IMR-90 (cell line): ENCODE data around the gene DISP2. TPM values are rescaled to one million over a fixed set of nuclear protein-coding genes. Genes with fewer than 3 reads are reported as not detected.

ENCODE experiments used
- ATAC-seq: fragments of 200-7000 bp; cut with Tn5 transposase; 2 replicates; pipeline ENCODE4 v1.9.1; 2020; ENCODE audit warnings: low read depth, mild to moderate bottlenecking, moderate library complexity
- BruUV-seq: library from RNA; stranded (reverse); fragments of 400-500 nt; replicated peaks from 2 replicates; lab custom pipeline; 2021; lab: Mats Ljungman, UMichigan
- CTCF ChIA-PET: fragments of 300-600 bp; formaldehyde crosslinking; extraction: SDS; loops from one replicate; lab custom pipeline; 2021; ENCODE audit warnings: antibody characterized with exemption; lab: Yijun Ruan, JAX
- POLR2A ChIA-PET: fragments of 300-600 bp; sonication (Branson Sonifier 250); formaldehyde crosslinking; loops from one replicate; lab custom pipeline; 2022; ENCODE audit warnings: antibody characterized with exemption; ENCODE audit not compliant: unreplicated experiment; lab: Charles Lee
- DNase-seq: peaks from one replicate; pipeline ENCODE4 v3.0.0; 2013
- H2AFZ ChIP-seq: replicated peaks from 2 replicates; pipeline ENCODE3; 2013; ENCODE audit warnings: low read length, mild to moderate bottlenecking; ENCODE audit not compliant: poor library complexity
- H2AK5ac ChIP-seq: 2 replicates; pipeline ENCODE4 v1.6.1; 2013; ENCODE audit warnings: low read depth, low read length, inconsistent platforms
- H2AK9ac ChIP-seq: replicated peaks from 2 replicates; pipeline ENCODE3; 2013; ENCODE audit warnings: mild to moderate bottlenecking, low read depth, low read length, moderate library complexity; ENCODE audit not compliant: poor library complexity
- H2BK120ac ChIP-seq: 2 replicates; pipeline ENCODE4 v1.6.1; 2013; ENCODE audit warnings: low read depth, low read length, inconsistent platforms
- H2BK15ac ChIP-seq: 3 replicates; pipeline ENCODE4 v1.6.1; 2013; ENCODE audit warnings: low read depth, low read length, inconsistent platforms
- H2BK20ac ChIP-seq: 2 replicates; pipeline ENCODE4 v1.6.1; 2013; ENCODE audit warnings: low read depth, mild to moderate bottlenecking, inconsistent platforms, low read length, moderate library complexity
- H2BK5ac ChIP-seq: 2 replicates; pipeline ENCODE4 v1.6.1; 2013; ENCODE audit warnings: mild to moderate bottlenecking, low read depth, low read length, inconsistent platforms; ENCODE audit not compliant: poor library complexity, severe bottlenecking
- H3K14ac ChIP-seq: replicated peaks from 2 replicates; pipeline ENCODE4 v1.6.1; 2013; ENCODE audit warnings: low read depth, low read length, inconsistent platforms
- H3K18ac ChIP-seq: 2 replicates; pipeline ENCODE4 v1.6.1; 2013; ENCODE audit warnings: low read depth, low read length, control low read depth
- H3K23ac ChIP-seq: 2 replicates; pipeline ENCODE4 v1.6.1; 2013; ENCODE audit warnings: low read depth, low read length, inconsistent platforms
- H3K27ac ChIP-seq: 2 replicates; pipeline ENCODE4 v1.5.1; 2013; ENCODE audit warnings: mild to moderate bottlenecking, control low read depth, low read length; ENCODE audit not compliant: insufficient read depth
- H3K27me3 ChIP-seq: 2 replicates; pipeline ENCODE4 v1.6.1; 2013; ENCODE audit warnings: low read length; ENCODE audit not compliant: control insufficient read depth, insufficient read depth
- H3K36me3 ChIP-seq: 2 replicates; pipeline ENCODE4 v1.6.1; 2013; ENCODE audit warnings: low read length, mixed read lengths; ENCODE audit not compliant: control insufficient read depth, insufficient read depth
- H3K4ac ChIP-seq: 2 replicates; pipeline ENCODE4 v1.6.1; 2013; ENCODE audit warnings: low read depth, low read length, inconsistent platforms
- H3K4me1 ChIP-seq: 2 replicates; pipeline ENCODE4 v1.6.1; 2013; ENCODE audit warnings: low read length, mixed read lengths; ENCODE audit not compliant: control insufficient read depth, insufficient read depth
- H3K4me2 ChIP-seq: 2 replicates; pipeline ENCODE4 v1.6.1; 2013; ENCODE audit warnings: low read depth, mild to moderate bottlenecking, control low read depth, low read length, moderate library complexity
- H3K4me3 ChIP-seq: 2 replicates; pipeline ENCODE4 v1.5.1; 2013; ENCODE audit warnings: low read depth, mild to moderate bottlenecking, control low read depth, low read length, moderate library complexity; ENCODE audit not compliant: insufficient read depth
- H3K56ac ChIP-seq: 2 replicates; pipeline ENCODE4 v1.6.1; 2013; ENCODE audit warnings: low read length, inconsistent platforms; ENCODE audit not compliant: insufficient read depth; ENCODE audit errors: extremely low read depth
- H3K79me1 ChIP-seq, 2 experiments: 2 replicates each; pipeline ENCODE4 v1.6.1; 2013; ENCODE audit warnings: low read length in 2 of 2, inconsistent platforms in 1 of 2, low read depth in 1 of 2
- H3K9ac ChIP-seq: 2 replicates; pipeline ENCODE4 v1.6.1; 2013; ENCODE audit warnings: low read depth, low read length, control low read depth
- H3K9me1 ChIP-seq: 2 replicates; pipeline ENCODE4 v1.6.1; 2013; ENCODE audit warnings: low read length, inconsistent platforms; ENCODE audit not compliant: insufficient read depth
- H3K9me3 ChIP-seq: 2 replicates; pipeline ENCODE4 v1.6.1; 2013; ENCODE audit warnings: low read length; ENCODE audit not compliant: control insufficient read depth, insufficient read depth
- H4K20me1 ChIP-seq: 2 replicates; pipeline ENCODE4 v1.6.1; 2013; ENCODE audit warnings: low read length, inconsistent platforms; ENCODE audit not compliant: insufficient read depth
- H4K5ac ChIP-seq: 2 replicates; pipeline ENCODE4 v1.6.1; 2013; ENCODE audit warnings: mild to moderate bottlenecking, low read depth, low read length, control low read depth
- H4K8ac ChIP-seq, 2 experiments: 2 replicates each; pipeline ENCODE4 v1.6.1; 2013; ENCODE audit warnings: low read depth in 2 of 2, low read length in 2 of 2, control low read depth in 1 of 2, inconsistent platforms in 1 of 2
- H4K91ac ChIP-seq: 2 replicates; pipeline ENCODE4 v1.6.1; 2013; ENCODE audit warnings: low read depth, low read length, inconsistent platforms; ENCODE audit not compliant: insufficient read depth
- BHLHE40 ChIP-seq: fragments of 150-350 bp; IDR thresholded peaks from 2 replicates; pipeline ENCODE4 v1.6.1; 2016; ENCODE audit warnings: mild to moderate bottlenecking, low read depth, low read length
- CEBPB ChIP-seq: IDR thresholded peaks from 2 replicates; pipeline ENCODE4 v1.6.1; 2012; ENCODE audit warnings: low read depth, low read length, improper control_type of control experiment
- CHD1 ChIP-seq: IDR thresholded peaks from 2 replicates; pipeline ENCODE4 v1.6.1; 2012; ENCODE audit warnings: low read depth, low read length, improper control_type of control experiment
- FOS ChIP-seq: fragments of 150-350 bp; IDR thresholded peaks from 2 replicates; pipeline ENCODE4 v1.6.1; 2016; ENCODE audit warnings: low read depth, low read length
- MAZ ChIP-seq: IDR thresholded peaks from 2 replicates; pipeline ENCODE4 v1.6.1; 2012; ENCODE audit warnings: low read depth, mild to moderate bottlenecking, low read length, improper control_type of control experiment, moderate library complexity, borderline replicate concordance
- MXI1 ChIP-seq: IDR thresholded peaks from 2 replicates; pipeline ENCODE4 v1.6.1; 2012; ENCODE audit warnings: low read depth, mild to moderate bottlenecking, low read length, moderate library complexity, borderline replicate concordance
- NFE2L2 ChIP-seq: fragments of 150-350 bp; IDR thresholded peaks from 2 replicates; pipeline ENCODE4 v1.6.1; 2016; ENCODE audit warnings: low read depth, mild to moderate bottlenecking, low read length
- RAD21 ChIP-seq: IDR thresholded peaks from 2 replicates; pipeline ENCODE4 v1.6.1; 2012; ENCODE audit warnings: low read length, improper control_type of control experiment
- RCOR1 ChIP-seq: IDR thresholded peaks from 2 replicates; pipeline ENCODE4 v1.6.1; 2012; ENCODE audit warnings: mild to moderate bottlenecking, low read length, improper control_type of control experiment; ENCODE audit not compliant: insufficient replicate concordance
- SMC3 ChIP-seq: fragments of 150-350 bp; IDR thresholded peaks from 2 replicates; pipeline ENCODE4 v1.6.1; 2016; ENCODE audit warnings: low read depth, mild to moderate bottlenecking, antibody characterized with exemption, low read length, moderate library complexity
- WGBS, 2 experiments: methylation state at CpG; one replicate each; pipeline versions ENCODE4 v1.1.5 to v1.1.7; 2013; ENCODE audit warnings: missing lambda C conversion rate in 2 of 2; ENCODE audit not compliant: insufficient read length in 1 of 2; ENCODE audit errors: extremely low coverage in 2 of 2; 5-methylcytosine and 5-hydroxymethylcytosine counted together
- dilution Hi-C: fragments of 300-500 bp; cut with HindIII; formaldehyde crosslinking; loops from one replicate; pipeline ENCODE4 v1.14.3; 2018; ENCODE audit warnings: low sequenced_read_pairs; ENCODE audit not compliant: unreplicated experiment
- in situ Hi-C: fragments of 300-500 bp; cut with MboI; formaldehyde crosslinking; loops from 3 replicates; pipeline ENCODE4 v1.14.3; 2019; ENCODE audit warnings: low sequenced_read_pairs, inconsistent platforms, mixed read lengths
- intact Hi-C: fragments of 100-400 bp; cut with micrococcal nuclease; formaldehyde crosslinking; loops from 2 replicates; pipeline ENCODE4 v1.10.0; 2022
- polyA plus RNA-seq, 3 experiments: library from polyadenylated mRNA; depleted of rRNA; stranded (reverse); fragments of >200 nt; gene quantifications; 2 replicates each; pipeline ENCODE4 v1.2.3, GENCODE V29; 2012; ENCODE audit warnings: low replicate concordance in 1 of 3
- total RNA-seq: library from RNA; depleted of rRNA; stranded (reverse); fragments of >200 nt; gene quantifications from 2 replicates; pipeline ENCODE4 v1.2.3, GENCODE V29; 2012
- TF ChIP-seq, protein P1 (sequence below): conservative IDR thresholded peaks from 2 replicates; pipeline ENCODE4 v1.5.1; 2012; ENCODE audit warnings: mild to moderate bottlenecking, low read depth, low read length, improper control_type of control experiment
- TF ChIP-seq, protein P2 (sequence below): fragments of 150-350 bp; IDR thresholded peaks from 2 replicates; pipeline ENCODE4 v1.6.1; 2017; ENCODE audit warnings: mild to moderate bottlenecking, antibody characterized with exemption, low read length, low read depth

DISP2 gene
- total and polyA plus RNA-seq, 2 of the 4 experiments (the other 2 are of a cell fraction), result 0.34 to 0.36 TPM

DNA sequence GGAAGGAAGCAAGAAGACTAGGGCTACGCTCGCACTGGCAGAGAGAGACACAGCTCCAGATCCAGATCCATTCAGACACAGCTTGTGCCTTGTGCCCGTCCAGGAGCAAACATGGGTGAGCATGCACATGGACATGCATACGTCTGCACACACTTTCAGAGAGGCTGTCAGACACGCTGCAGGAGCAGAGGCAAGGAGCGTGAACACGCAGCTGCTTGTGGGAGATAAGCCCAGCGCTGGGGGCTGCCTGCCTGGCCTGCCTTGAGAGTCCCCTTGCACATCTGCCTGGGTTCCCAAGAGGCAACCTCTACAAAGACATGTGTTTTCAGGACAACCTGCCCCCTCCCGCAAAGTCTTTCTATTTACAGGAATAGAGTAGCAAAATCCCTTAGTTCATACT is 69.2 kb downstream of the DISP2 start:
- H3K4me2 ChIP-seq, result no peak overlapping the region
- ChIA-PET POLR2A (no interaction called here), CTCF (interaction anchor here (2.5 kb wide), 1 partner anchor 83 kb away, joined by 8 read pairs; no protein-coding TSS in a partner anchor)
- 81% methylated on average over 3 of the region's 9 CpGs; no CpG with 5 or more reads in 1 of the 2 experiments for WGBS, 2 experiments
- DNase-seq (no peak), ATAC-seq (no peak)
- peaks cover 37% of the 10 kb centered on the region for H3K27me3 ChIP-seq
- no peak overlapping the region for H2BK15ac ChIP-seq
- no peak overlapping the region for H3K4me3 ChIP-seq
- dilution Hi-C loops, result no loop called here
- no peaks in the 10 kb centered on the region for H3K79me1 ChIP-seq
- no peak overlapping the region for H4K5ac ChIP-seq
- H3K18ac ChIP-seq, result no peak overlapping the region
- TF ChIP-seq MXI1 (no peak), FOS (no peak), CHD1 (no peak), BHLHE40 (no peak), RCOR1 (no peak), RAD21 (no peak), CEBPB (no peak), MAZ (no peak), SMC3 (no peak), NFE2L2 (no peak)
- TF ChIP-seq, protein P1, sequence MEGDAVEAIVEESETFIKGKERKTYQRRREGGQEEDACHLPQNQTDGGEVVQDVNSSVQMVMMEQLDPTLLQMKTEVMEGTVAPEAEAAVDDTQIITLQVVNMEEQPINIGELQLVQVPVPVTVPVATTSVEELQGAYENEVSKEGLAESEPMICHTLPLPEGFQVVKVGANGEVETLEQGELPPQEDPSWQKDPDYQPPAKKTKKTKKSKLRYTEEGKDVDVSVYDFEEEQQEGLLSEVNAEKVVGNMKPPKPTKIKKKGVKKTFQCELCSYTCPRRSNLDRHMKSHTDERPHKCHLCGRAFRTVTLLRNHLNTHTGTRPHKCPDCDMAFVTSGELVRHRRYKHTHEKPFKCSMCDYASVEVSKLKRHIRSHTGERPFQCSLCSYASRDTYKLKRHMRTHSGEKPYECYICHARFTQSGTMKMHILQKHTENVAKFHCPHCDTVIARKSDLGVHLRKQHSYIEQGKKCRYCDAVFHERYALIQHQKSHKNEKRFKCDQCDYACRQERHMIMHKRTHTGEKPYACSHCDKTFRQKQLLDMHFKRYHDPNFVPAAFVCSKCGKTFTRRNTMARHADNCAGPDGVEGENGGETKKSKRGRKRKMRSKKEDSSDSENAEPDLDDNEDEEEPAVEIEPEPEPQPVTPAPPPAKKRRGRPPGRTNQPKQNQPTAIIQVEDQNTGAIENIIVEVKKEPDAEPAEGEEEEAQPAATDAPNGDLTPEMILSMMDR, result no peak
- TF ChIP-seq, protein P2, sequence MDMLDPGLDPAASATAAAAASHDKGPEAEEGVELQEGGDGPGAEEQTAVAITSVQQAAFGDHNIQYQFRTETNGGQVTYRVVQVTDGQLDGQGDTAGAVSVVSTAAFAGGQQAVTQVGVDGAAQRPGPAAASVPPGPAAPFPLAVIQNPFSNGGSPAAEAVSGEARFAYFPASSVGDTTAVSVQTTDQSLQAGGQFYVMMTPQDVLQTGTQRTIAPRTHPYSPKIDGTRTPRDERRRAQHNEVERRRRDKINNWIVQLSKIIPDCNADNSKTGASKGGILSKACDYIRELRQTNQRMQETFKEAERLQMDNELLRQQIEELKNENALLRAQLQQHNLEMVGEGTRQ, result no peak
- H2BK120ac ChIP-seq, result no peak overlapping the region
- H3K4ac ChIP-seq, result no peak overlapping the region
- no peak overlapping the region for H4K8ac ChIP-seq
- H3K27ac ChIP-seq, result no peak overlapping the region
- no peak overlapping the region for H2AFZ ChIP-seq
- no peaks in the 10 kb centered on the region for H3K9me3 ChIP-seq
- no TSS peak for BruUV-seq
- no peak overlapping the region for H4K91ac ChIP-seq
- no peak overlapping the region for H2AK5ac ChIP-seq
- no peak overlapping the region for H2BK5ac ChIP-seq
- no peak overlapping the region for H3K9ac ChIP-seq
- H3K14ac ChIP-seq, result no peak overlapping the region
- H3K9me1 ChIP-seq, result no peaks in the 10 kb centered on the region
- H2AK9ac ChIP-seq, result no peak overlapping the region
- no peaks in the 10 kb centered on the region; the same call in 1 of the 2 replicates for H3K36me3 ChIP-seq
- no peak overlapping the region for H3K23ac ChIP-seq
- in situ Hi-C loops, result loop anchor here (5.0 to 10.0 kb wide), 3 partner anchors 150 to 382 kb away; no protein-coding TSS in a partner anchor
- intact Hi-C loops, result no loop called here
- H4K20me1 ChIP-seq, result no peaks in the 10 kb centered on the region
- H3K4me1 ChIP-seq, result no peaks in the 10 kb centered on the region; the same call in 1 of the 2 replicates
- no peak overlapping the region for H3K56ac ChIP-seq
- no peak overlapping the region for H2BK20ac ChIP-seq
